A673 (cell line): ENCODE results near the gene ALDOB. TPM values are rescaled to one million over a fixed set of nuclear protein-coding genes. Genes with fewer than 3 reads are reported as not detected.

ENCODE experiments used
- BruUV-seq: library from RNA; stranded (reverse); fragments of 400-500 nt; replicated peaks from 2 replicates; lab custom pipeline; 2021; lab: Mats Ljungman, UMichigan
- CTCF ChIA-PET: fragments of 300-600 bp; sonication (Branson Sonifier 250); formaldehyde crosslinking; loops from one replicate; lab custom pipeline; 2022; ENCODE audit warnings: antibody characterized with exemption; lab: Charles Lee
- POLR2A ChIA-PET: fragments of 300-600 bp; sonication (Branson Sonifier 250); formaldehyde crosslinking; loops from one replicate; lab custom pipeline; 2022; ENCODE audit warnings: antibody characterized with exemption; ENCODE audit not compliant: low non-redundant PET; lab: Charles Lee
- DNase-seq: peaks from one replicate; pipeline ENCODE4 v3.0.0-alpha.2; 2015; ENCODE audit warnings: low spot score
- H3K27ac ChIP-seq: fragments of 200-600 bp; sonication (generic); 2 replicates; pipeline ENCODE4 v1.5.1; 2016; ENCODE audit warnings: mixed run types, low read depth, mild to moderate bottlenecking, mixed read lengths, antibody characterized with exemption, low read length; ENCODE audit not compliant: poor library complexity, severe bottlenecking
- H3K27me3 ChIP-seq: fragments of 200-600 bp; sonication (generic); replicated peaks from 2 replicates; pipeline ENCODE4 v1.6.1; 2017; ENCODE audit warnings: mixed run types, low read depth, mild to moderate bottlenecking, mixed read lengths, antibody characterized with exemption, low read length; ENCODE audit not compliant: insufficient read depth, poor library complexity
- H3K36me3 ChIP-seq: fragments of 200-600 bp; sonication (generic); 2 replicates; pipeline ENCODE4 v1.6.1; 2016; ENCODE audit warnings: mixed run types, mild to moderate bottlenecking, mixed read lengths, antibody characterized with exemption, low read length; ENCODE audit not compliant: insufficient read depth, poor library complexity, severe bottlenecking
- H3K4me1 ChIP-seq: fragments of 200-600 bp; sonication (generic); 2 replicates; pipeline ENCODE4 v1.6.1; 2017; ENCODE audit warnings: mixed run types, mild to moderate bottlenecking, mixed read lengths, antibody characterized with exemption, low read length; ENCODE audit not compliant: insufficient read depth, poor library complexity, severe bottlenecking
- H3K4me3 ChIP-seq: fragments of 200-600 bp; sonication (generic); 2 replicates; pipeline ENCODE4 v1.5.1; 2016; ENCODE audit warnings: low read depth, mixed run types, mild to moderate bottlenecking, mixed read lengths, low read length; ENCODE audit not compliant: poor library complexity, severe bottlenecking
- H3K9me3 ChIP-seq: fragments of 200-600 bp; sonication (generic); 2 replicates; pipeline ENCODE4 v1.6.1; 2016; ENCODE audit warnings: mixed run types, low read depth, mild to moderate bottlenecking, mixed read lengths, antibody characterized with exemption, low read length; ENCODE audit not compliant: poor library complexity, severe bottlenecking
- CTCF ChIP-seq: fragments of 300-800, 200-600 bp; sonication (generic); conservative IDR thresholded peaks from 2 replicates; pipeline ENCODE4 v1.5.1; 2017; ENCODE audit warnings: low read depth, mild to moderate bottlenecking, antibody characterized with exemption, low read length, moderate library complexity, mixed read lengths
- EZH2 ChIP-seq: fragments of 200-600 bp; sonication (generic); IDR thresholded peaks from 2 replicates; pipeline ENCODE4 v1.6.1; 2017; ENCODE audit warnings: borderline replicate concordance, low read depth, mild to moderate bottlenecking, mixed read lengths, antibody characterized with exemption, low read length; ENCODE audit not compliant: poor library complexity, severe bottlenecking
- intact Hi-C: fragments of 100-400 bp; cut with micrococcal nuclease; formaldehyde crosslinking; loops from one replicate; pipeline ENCODE4 v1.10.0; 2022; ENCODE audit not compliant: unreplicated experiment
- total RNA-seq: library from RNA; stranded (reverse); gene quantifications from 2 replicates; pipeline ENCODE4 v1.2.3, GENCODE V29; 2021

Gene ALDOB
- total RNA-seq, 1 experiment from 2014 or later = not detected

GRCh38 chr9:101476576-101477208 lies 41.1 kb upstream of the ALDOB start:
- no peak for DNase-seq
- POLR2A ChIA-PET = no interaction called here
- CTCF ChIA-PET = no interaction called here
- no peak overlapping the region for H3K27ac ChIP-seq
- intact Hi-C loops = no loop called here
- H3K4me3 ChIP-seq = no peak overlapping the region
- BruUV-seq = no TSS peak
- no peak for TF ChIP-seq CTCF
- TF ChIP-seq EZH2 = no peak
- H3K9me3 ChIP-seq = no peaks in the 10 kb centered on the region
- H3K4me1 ChIP-seq = no peaks in the 10 kb centered on the region
- H3K36me3 ChIP-seq = no peaks in the 10 kb centered on the region
- peaks cover 41% of the 10 kb centered on the region for H3K27me3 ChIP-seq

GRCh38 chr9:101472891-101473290 lies 37.3 kb upstream of the ALDOB start:
- Histone ChIP-seq H3K27me3 (peaks cover 61% of the 10 kb centered on the region), H3K36me3 (no peaks in the 10 kb centered on the region), H3K4me1 (no peaks in the 10 kb centered on the region), H3K9me3 (no peaks in the 10 kb centered on the region), H3K4me3 (no peak overlapping the region), H3K27ac (no peak overlapping the region)
- intact Hi-C loops = no loop called here
- ChIA-PET POLR2A (no interaction called here), CTCF (no interaction called here)
- TF ChIP-seq EZH2 (no peak), CTCF (no peak)
- no TSS peak for BruUV-seq
- no peak for DNase-seq

- H3K27me3 ChIP-seq = peaks cover 58% of the 10 kb centered on the region
- H3K27ac ChIP-seq = no peak overlapping the region
- no peak overlapping the region for H3K4me3 ChIP-seq
- DNase-seq = no peak
- no TSS peak for BruUV-seq
- intact Hi-C loops = no loop called here
- no peak for TF ChIP-seq EZH2
- no peak for TF ChIP-seq CTCF
- ChIA-PET CTCF (no interaction called here), POLR2A (interaction anchor here (0.6 kb wide), 1 partner anchor 1027 kb away, joined by 3 read pairs; no protein-coding TSS in a partner anchor)
- no peaks in the 10 kb centered on the region for H3K4me1 ChIP-seq
- H3K36me3 ChIP-seq = no peaks in the 10 kb centered on the region
- no peaks in the 10 kb centered on the region for H3K9me3 ChIP-seq
Measured at GRCh38 chr9:101470929-101471328, 35.4 kb upstream of the ALDOB start.
